Measurements from ENCODE around the gene COPZ2. TPM values are rescaled to one million over a fixed set of nuclear protein-coding genes. Genes with fewer than 3 reads are reported as not detected.
A peak's percentile ranks its signal among the peaks of the same experiment; 100 is the strongest.
"Not testable (repeated sequence)": the region's sequence is repeated elsewhere in the genome, so short reads cannot be mapped to it uniquely, and the experiment has no call there.

The COPZ2 gene
- total RNA-seq, 1 donor from 2014 or later: 16.9 TPM

DNA sequence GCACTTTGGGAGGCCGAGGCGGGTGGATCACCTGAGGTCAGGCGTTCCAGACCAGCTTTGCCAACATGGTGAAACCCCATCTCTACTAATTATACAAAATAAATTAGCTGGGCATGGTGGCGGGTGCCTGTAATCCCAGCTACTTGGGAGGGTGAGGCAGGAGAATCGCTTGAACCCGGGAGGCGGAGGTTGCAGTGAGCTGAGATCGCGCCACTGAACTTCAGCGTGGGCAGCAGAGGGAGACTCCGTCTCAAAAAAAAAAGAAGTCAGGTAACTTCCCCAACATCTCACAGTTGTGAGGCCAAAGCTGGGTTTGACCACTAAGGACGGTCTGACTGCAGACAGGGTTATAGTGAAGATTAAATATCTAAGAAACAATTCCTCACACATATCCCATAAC is 2.9 kb downstream of the COPZ2 start:
- not testable (repeated sequence) for DNase-seq (ENCODE audit: extremely low read depth, low read depth, low spot score)

DNA sequence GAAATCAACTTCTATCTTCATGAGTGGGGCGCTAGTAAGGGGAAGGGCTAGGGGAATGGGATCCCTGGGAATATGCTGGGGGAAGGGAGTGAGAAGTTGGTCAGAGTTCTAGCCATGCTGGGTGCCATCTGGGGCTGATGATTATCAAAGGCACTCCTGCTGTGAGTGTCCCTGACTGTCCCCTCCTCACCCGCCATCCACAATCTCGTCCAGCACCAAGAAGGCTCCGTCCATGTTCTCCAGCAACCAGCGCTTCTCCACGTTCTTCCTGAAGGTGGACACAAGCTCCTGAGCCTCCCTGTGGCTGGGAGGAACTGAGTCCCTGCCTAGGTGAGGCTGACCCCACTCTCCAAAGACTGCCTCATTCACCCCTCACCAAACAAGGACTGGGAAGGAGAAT is 5.6 kb downstream of the COPZ2 start:
- no peak for DNase-seq (ENCODE audit: extremely low read depth, low read depth, low spot score)

DNA sequence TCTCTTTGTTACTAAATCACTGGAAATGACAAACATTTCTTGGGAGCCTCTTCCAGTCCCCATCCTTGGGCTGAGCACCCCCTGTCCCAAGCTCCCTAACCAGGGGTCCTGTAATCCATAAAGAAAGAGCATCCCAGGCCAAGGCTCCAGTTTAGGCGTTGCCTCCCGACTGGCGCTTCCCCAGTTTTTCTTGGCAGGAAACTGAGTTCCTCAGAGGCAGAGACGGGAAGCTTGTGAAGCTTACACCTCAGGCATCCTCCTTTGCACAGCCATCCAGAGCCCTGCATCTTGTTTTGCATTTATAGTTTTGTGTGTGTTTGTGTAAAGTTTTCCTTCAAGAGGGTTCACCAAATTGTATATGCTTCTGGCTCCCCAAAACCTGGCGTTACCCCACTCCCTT is 7.1 kb downstream of the COPZ2 start:
- DNase-seq (ENCODE audit: extremely low read depth, low read depth, low spot score): no peak

DNA sequence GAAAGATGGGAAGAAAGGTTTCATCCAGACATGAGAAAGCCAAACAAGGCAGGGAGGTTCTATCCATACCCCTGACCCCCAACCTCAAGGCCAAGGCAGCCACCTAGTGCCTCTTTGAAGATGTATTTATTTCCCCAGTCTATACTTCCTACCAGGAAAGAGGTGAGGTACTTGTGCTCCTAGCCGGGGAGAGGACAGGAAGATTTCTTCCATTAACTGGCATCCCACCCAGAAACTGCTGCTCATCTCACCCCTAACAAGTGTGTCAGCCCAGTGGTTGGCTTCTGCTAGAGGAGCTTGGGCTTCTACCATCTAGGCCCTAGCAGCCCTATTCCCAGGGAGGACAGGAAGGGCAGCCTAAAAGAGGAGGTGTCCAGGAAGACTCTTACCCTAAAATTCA is 8.9 kb downstream of the COPZ2 start:
- no peak for DNase-seq (ENCODE audit: extremely low read depth, low read depth, low spot score)

DNA sequence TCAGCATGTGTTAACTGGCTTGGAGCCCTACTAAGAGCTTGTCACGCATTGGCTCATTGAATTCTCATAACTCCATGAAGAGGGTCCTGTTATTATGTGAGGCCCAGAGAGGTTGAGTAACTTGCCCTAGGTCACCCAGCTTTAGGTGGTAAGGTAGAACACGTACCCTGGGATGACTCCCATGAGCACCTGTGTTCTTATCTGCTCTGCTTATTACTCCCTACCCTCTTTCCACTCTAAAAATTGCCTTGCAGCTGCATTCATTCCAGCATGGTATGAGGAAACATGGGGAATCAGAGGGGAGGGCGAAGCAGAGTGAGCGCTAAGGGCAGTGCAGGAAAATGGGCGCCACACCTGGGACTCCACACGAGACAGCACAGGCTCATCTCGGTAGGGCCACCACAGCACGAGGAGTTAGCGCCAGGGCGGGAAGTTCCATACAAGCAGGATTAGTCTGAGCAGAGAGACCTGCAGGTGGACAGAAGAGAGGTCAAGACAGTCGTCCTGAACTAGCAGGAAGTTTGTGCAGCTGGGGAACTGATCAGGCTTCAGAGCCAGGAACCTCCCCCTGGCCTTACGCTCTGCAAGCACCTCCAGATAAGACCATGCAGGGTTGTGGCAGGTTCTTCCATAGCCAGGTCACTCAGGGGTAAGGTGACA is 10.1 kb downstream of the COPZ2 start:
- DNase-seq (ENCODE audit: extremely low read depth, low read depth, low spot score): no peak

DNA sequence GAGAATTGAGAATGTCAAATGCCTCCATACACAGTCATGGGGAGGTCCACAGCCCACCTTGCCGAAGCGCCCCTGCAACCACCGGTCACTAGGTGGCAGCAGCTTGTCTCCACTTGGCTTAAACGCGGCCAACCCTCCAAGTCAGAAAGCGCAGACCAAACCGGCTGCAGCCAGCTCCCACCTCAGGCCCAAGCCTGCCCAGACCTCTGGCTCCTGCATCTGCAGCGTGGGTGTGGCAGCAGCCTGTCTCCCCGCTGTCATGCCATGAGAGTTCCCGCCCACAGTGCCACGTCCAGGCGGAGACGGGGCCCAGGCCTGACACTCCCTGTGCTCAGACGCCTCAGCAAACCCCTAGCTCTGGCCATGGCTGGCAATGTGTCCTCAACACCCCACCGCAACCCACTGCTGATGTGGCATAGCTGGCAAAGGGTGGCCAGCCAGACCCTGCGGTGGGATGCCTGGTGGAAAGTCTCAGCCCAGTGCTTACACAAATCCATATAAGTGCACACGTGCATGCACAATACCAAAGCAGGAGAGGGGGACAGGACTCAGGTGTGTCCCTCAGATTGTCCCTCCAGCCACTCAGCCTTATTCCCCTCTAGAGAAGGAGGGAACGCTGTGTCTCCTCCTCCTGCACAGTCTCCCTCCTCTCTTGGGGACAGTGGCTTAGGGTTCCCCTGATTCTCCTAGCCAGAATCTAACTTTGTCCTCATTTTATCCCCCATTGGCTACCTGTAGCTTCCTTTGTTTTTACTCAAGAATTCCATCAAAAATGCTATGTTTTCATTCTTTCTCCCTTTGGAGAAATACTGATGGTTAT is 10.9 kb downstream of the COPZ2 start:
- DNase-seq (ENCODE audit: extremely low read depth, low read depth, low spot score): no peak

DNA sequence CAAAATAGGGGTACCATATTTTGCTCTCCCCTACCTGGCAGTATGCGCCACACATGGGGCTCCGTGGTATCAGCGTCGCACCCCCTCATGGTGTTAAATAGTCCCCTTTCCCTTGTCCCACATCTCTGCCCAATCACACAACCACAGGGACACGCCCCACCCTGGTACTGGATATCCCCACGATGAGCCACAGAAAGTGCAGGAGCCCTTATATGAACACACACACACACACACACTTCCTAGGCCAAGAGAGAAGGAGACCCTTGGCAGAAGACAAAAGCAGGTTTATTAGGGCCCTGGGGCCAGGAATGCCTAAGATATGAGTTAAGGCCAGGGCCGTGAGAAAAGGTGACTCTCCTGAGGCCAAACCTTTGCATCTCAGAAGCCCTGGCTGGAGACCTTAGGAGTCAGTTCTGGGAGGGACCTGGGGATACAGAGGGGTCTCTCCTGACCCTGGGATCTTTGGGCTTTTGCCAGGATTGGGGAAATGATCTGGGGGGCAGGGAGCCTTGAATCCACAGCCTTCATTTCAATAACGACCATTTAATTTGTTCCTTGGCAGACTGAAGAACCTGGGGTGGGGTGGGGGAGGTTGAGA is 11.6 kb downstream of the COPZ2 start:
- no peak for DNase-seq (ENCODE audit: extremely low read depth, low read depth, low spot score)

DNA sequence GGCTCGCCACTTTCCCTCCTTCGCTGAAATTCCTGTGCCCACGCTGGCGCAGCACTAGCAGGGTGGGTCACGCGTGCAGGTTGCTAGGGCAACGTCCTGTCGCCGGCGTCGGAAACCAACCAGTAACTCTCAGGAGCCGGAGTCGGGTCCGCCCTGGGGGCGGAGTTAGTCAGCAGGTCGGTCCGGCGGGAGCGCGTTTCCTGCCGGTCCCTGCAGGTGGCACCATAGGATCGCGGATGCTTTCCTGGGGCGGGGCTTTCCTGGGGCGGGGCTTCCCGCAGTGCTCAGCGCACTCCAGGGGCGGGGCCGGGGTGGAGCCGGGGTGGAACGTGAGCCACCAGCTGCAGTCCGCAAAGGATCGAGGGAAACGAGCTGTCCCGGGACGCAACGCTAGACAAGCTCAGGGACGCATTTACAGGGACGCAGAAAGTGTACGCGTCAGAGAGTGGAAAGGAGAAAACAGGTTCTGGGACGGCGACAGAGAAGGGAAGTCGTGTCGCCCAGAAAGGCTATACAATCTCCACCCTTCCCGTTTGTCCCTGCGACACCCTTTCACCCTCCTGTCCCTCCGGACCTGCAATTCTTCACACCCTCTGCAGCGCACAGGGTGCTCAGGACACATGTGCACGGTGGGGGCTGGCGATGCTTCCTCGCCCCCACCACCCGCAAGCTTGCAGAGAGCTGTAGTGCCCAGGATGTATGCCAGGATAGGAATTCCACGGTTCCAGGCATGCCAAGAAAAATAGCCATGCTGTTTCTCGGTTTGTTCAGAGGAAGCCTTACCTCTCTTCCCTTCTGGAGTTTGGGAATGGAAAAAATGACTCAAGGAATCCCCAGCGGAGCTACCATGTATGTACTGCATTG is 12.3 kb downstream of the COPZ2 start:
- peak; percentile 73 for DNase-seq (ENCODE audit: extremely low read depth, low read depth, low spot score)

DNA sequence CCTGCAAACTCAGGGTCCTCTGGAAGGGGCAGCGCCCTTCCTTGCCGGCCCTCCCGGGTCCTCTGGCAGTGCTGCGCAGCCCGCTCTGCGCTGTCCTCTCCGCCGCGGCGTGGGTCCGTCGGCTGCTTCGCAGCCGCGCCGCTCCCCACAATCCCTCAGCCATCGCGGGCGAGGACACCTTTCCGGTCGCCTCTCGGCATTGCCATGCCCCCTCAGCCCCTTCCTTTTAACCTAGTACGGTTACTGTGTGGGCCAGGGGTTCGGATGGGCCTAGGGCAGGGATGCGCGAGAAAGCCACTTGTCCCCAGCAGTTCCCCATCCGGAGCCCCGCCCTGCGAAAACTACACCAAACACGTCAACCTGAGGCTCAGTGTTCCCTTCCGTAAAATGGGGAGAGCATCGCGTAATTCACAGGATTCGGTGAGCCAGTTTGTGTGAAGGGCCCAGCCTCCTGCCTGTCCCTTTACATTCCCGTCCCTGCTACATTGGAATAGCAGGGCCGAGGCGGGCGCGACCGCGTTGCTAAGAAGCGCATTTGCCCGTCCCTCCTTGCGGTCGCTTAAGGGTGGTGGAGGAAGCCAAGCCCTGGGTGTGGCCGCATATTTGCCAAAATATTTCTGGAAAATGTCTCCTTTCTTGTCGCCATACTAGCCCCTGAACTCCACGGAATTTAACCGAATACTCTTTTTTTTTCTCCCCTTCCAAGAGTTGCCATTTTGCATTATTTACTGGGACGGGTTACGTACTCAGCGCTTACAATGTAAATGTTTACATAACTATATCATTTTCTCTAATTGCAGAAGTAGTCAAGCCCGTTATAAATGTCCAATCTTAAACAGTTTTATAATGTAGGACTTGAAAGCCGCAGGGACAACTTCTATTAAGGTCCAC is 13.2 kb downstream of the COPZ2 start:
- DNase-seq (ENCODE audit: extremely low read depth, low read depth, low spot score): no peak

DNA sequence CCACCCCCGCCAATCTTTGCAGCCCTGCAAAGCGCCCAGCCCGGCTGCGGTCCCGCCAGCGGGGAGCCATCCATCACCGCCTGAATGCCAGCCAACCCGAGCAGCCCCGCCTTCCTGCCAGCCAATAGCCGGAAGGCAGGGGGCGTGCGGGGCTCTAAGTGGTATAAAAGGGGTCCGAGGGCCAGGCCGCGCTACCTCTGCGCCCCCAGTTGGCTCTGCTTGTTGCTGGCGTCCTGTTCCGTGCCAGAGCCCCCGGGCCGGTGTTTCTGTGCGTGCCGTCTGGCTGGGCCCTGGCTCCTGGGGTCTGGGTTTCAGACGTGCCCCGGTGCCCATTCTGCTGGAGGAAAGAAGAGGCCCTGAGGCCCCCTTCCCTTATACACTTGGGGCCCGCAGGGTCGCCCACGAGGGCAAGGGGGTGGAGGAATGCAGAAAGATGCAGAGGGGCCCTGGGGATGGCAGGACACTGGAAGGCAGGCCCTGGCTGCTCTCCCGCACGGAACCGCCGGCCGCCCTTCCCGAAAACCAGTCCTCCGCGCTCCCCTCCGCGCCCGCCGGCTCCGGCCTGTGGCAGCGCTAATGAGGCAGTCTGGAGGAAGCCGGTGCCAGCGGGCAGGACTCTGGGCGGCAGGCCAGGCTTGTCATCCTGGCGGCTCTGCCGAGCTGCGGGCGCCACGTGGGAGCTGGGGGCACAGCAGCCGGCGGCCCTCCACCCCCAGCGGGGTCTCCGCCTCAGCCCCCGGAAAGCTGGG is 14.0 kb downstream of the COPZ2 start:
- no peak for DNase-seq (ENCODE audit: extremely low read depth, low read depth, low spot score)

DNA sequence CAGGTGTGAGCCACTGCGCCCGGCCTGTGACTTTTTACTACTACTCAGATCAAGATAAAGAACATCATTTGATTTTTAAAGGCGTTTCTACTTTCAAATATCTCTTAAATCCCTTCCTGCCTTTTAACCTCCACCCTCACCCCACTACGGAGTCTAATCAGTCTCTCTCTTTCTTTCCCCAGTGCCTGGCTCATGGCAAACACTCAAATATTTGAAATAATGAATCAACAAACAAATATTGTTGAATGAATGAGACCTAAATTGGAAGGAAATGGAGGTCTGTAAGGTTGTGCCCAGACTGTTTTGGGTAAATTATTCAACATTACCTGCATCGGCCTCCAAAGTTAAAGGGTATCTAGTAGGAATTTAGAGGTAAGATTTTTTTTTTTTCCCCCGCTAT is 14.7 kb downstream of the COPZ2 start:
- DNase-seq (ENCODE audit: extremely low read depth, low read depth, low spot score): no peak

DNA sequence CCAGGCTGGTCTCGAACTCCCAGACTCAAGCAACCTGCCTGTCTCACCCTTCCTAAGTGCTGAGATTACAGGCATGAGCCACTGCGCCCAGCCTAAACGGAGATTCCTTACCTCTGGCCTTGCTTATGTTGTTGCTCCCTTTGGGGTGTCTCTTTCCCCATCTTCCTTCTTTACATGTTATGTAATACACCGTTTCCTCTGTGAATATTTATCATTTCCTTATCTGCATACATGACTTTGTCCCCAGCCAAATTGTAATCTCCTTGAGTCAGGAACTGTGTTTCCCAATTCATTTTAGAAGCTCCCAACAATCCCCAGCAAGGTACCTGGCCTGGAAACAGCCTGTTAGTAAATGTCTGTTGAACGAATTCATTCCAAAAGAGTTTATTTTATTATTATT is 15.7 kb downstream of the COPZ2 start:
- no peak for DNase-seq (ENCODE audit: extremely low read depth, low read depth, low spot score)

DNA sequence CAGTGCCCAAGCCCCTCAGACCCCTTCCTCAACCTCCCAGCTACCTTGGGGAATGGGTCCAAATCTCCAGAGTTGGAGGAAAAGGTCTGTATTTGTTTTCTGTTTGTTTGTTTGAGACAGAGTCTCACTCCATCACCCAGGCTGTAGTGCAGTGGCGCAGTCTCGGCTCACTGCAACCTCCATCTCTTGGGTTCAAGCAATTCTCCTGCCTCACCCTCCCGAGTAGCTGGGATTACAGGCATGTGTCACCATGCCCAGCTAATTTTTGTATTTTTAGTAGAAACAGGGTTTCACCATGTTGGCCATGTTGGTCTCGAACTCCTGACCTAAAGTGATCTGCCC is 19.8 kb downstream of the COPZ2 start:
- not testable (repeated sequence) for DNase-seq (ENCODE audit: extremely low read depth, low read depth, low spot score)

DNA sequence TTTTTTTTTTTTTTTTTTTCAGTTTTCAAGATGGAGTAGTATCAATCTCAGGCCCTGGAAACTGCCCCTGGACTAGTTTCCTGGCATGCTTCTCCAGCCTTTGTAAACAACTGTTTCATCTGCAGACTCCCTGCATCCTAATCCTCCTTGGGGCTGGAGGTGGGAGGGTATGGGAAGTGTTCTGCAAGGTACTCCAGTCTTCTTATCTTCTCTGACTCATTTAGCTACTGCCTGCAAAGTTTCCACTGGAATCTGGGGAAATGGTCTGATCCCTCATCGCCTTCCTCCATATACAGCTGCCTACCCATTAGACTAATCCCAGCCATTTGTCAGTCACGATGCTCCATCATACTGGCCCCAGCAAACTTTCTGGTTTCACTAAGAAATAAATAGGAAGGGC is 21.5 kb downstream of the COPZ2 start:
- DNase-seq (ENCODE audit: extremely low read depth, low read depth, low spot score): no peak

DNA sequence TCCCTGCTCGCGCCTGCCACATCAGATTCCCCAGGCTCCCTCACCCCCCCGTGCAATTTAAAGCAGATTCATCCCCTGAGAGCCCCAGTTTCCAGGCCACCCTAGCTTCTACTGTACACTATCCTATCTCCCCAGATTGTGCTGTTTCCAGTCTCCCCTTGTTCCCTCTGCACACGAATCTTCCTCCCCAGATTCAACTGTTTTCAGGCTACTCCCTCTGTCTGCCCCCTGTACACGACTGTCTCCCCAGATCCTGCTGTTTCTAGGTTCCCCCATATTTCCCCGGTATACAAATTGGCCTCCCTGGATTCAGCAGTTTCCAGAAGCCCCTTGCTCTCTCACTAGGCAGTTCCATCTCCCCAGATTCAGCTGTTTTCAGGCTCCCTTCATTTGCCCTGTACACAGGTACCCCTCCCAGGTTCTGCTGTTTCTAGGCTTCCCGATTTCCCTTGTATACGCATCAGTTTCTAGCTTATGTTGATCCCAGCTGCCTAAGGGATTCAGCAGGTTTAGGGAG is 22.9 kb downstream of the COPZ2 start:
- no peak for DNase-seq (ENCODE audit: extremely low read depth, low read depth, low spot score)

DNA sequence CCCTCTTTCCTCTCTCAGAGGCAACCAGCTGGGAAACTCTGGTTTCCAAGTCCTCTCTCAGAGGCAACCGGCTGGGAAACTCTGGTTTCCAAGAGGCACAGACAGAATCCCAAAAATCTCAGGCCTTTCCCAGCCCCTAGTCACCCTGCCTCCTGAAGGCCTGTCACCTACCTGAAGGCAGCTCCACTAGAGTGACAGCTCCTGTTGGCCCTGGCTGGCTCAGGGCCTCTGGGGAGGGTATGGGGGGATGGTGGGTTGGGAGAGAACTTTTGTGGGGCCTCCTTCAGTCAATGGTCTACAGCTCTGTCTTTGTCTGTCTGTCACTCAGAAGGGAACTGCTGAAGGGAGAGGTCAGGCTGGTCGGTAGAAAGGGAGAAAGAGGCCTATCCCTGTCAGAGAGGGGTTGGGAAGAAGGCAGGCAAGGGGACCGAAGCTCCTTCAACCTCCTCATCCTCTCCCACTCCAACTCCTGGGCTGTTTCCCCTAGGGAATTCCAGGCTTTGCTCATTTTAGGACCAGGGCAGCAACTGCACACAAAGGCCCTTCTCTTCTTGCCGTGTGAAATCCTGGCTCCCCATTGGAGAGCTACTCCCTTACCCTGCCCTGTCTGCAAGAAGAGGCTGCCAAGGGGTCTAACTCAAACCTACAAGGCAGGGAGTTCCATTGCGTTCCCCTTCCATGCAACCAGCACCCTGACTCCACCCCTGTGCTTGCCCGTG is 23.6 kb downstream of the COPZ2 start:
- no peak for DNase-seq (ENCODE audit: extremely low read depth, low read depth, low spot score)

DNA sequence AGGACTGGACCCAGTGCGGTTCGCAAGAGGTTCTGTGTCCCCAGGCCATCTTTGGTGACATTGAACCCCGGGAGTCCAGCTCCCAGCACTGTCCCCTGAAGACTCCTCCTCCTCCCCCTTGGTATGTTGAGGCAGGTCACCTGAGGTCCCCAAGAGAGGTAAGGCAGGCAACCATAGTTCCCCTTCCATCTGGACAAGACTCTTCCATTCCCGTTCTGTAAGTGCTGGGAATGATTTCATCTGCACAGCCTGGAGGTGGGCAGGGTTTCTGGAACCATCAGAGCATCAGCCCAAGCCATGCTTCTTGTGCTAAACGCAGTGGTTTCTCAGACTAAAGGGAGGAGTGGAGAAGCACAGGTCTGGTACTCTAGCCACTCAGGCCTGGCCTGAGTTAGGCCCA is 24.9 kb downstream of the COPZ2 start:
- DNase-seq (ENCODE audit: extremely low read depth, low read depth, low spot score): no peak

DNA sequence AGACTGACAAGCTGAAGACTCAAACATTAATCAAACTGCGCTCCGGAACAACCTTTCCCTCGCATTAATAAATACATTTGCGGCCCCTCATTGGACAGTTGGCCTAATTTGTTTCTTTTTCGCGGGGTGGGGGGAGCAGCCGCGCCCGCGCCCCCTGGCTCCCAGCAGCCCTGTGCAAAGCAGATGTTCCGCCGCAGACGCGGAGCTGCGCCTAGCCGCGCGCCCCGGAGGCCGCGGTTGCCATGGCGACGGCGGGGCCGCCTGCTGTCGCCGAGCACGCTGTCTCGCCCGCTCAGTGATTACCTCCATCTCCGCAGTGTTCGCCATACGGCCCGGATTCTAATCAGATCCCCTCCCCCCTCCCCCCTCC is 25.5 kb downstream of the COPZ2 start:
- no peak for DNase-seq (ENCODE audit: extremely low read depth, low read depth, low spot score)
